GM23338 (cell line): Measurements from ENCODE around the gene TSKS. TPM values are rescaled to one million over a fixed set of nuclear protein-coding genes. Genes with fewer than 3 reads are reported as not detected.

Experiments
- ATAC-seq: fragments of 200-7000 bp; cut with Tn5 transposase; 3 replicates; pipeline ENCODE4 v1.9.1; 2020
- DNase-seq: peaks from one replicate; pipeline ENCODE4 v3.0.0-alpha.2; 2015; ENCODE audit warnings: low spot score
- H2AFZ ChIP-seq: fragments of 200-600 bp; sonication (generic); 2 replicates; pipeline ENCODE4 v1.8.0; 2016; ENCODE audit warnings: antibody characterized with exemption, mild to moderate bottlenecking, moderate library complexity
- H3F3A ChIP-seq: fragments of 200-600 bp; sonication (generic); replicated peaks from 2 replicates; pipeline ENCODE4 v1.8.0; 2017; ENCODE audit warnings: antibody characterized with exemption, mixed run types, low read depth
- H3K27ac ChIP-seq: fragments of 200-600 bp; sonication (generic); 2 replicates; pipeline ENCODE4 v1.6.1; 2016; ENCODE audit warnings: low read depth
- H3K27me3 ChIP-seq: fragments of 200-600 bp; sonication (generic); 2 replicates; pipeline ENCODE4 v1.8.0; 2016; ENCODE audit warnings: mild to moderate bottlenecking, mixed run types, moderate library complexity; ENCODE audit not compliant: insufficient read depth
- H3K36me3 ChIP-seq: fragments of 200-600 bp; sonication (generic); 2 replicates; pipeline ENCODE4 v1.8.0; 2016; ENCODE audit warnings: mild to moderate bottlenecking; ENCODE audit not compliant: insufficient read depth
- H3K4me1 ChIP-seq: fragments of 200-600 bp; sonication (generic); 2 replicates; pipeline ENCODE4 v1.8.0; 2016; ENCODE audit warnings: mild to moderate bottlenecking, moderate library complexity; ENCODE audit not compliant: insufficient read depth
- H3K4me2 ChIP-seq: fragments of 200-600 bp; sonication (generic); 2 replicates; pipeline ENCODE4 v1.7.1; 2017; ENCODE audit warnings: mixed run types
- H3K4me3 ChIP-seq: fragments of 200-600 bp; sonication (generic); 2 replicates; pipeline ENCODE4 v1.6.1; 2016; ENCODE audit warnings: mixed run types
- H3K79me2 ChIP-seq: fragments of 200-600 bp; sonication (generic); replicated peaks from 2 replicates; pipeline ENCODE4 v1.8.0; 2017; ENCODE audit warnings: mild to moderate bottlenecking; ENCODE audit not compliant: insufficient read depth
- H3K9me2 ChIP-seq: fragments of 200-600 bp; sonication (generic); 2 replicates; pipeline ENCODE4 v1.8.0; 2017; ENCODE audit not compliant: insufficient read depth
- H4K20me1 ChIP-seq: fragments of 200-600 bp; sonication (generic); replicated peaks from 2 replicates; pipeline ENCODE4 v1.8.0; 2017; ENCODE audit warnings: mild to moderate bottlenecking; ENCODE audit not compliant: insufficient read depth
- H3K27ac Mint-ChIP-seq: 2 replicates; pipeline ENCODE4 v1.8.0; 2020; ENCODE audit warnings: inconsistent platforms, mild to moderate bottlenecking, moderate library complexity, mixed read lengths
- H3K27me3 Mint-ChIP-seq: 3 replicates; pipeline ENCODE4 v1.8.0; 2022; ENCODE audit warnings: low read depth, mild to moderate bottlenecking, moderate library complexity, mixed read lengths, inconsistent platforms; ENCODE audit not compliant: insufficient read depth, poor library complexity
- H3K36me3 Mint-ChIP-seq: 3 replicates; pipeline ENCODE4 v1.8.0; 2021; ENCODE audit warnings: low read depth, mild to moderate bottlenecking, inconsistent platforms, moderate library complexity, mixed read lengths
- H3K4me1 Mint-ChIP-seq: 3 replicates; pipeline ENCODE4 v1.8.0; 2020; ENCODE audit warnings: mild to moderate bottlenecking, inconsistent platforms, mixed read lengths
- H3K4me3 Mint-ChIP-seq: 3 replicates; pipeline ENCODE4 v1.8.0; 2021; ENCODE audit warnings: moderate library complexity, mild to moderate bottlenecking, inconsistent platforms, mixed read lengths
- H3K9me3 Mint-ChIP-seq: 3 replicates; pipeline ENCODE4 v1.8.0; 2020; ENCODE audit warnings: moderate library complexity, mild to moderate bottlenecking, inconsistent platforms, mixed read lengths
- CREB1 ChIP-seq: fragments of 250-450 bp; sonication (Bioruptor Pico); IDR thresholded peaks from 2 replicates; pipeline ENCODE4 v1.5.0; 2020; ENCODE audit warnings: low read depth, mild to moderate bottlenecking, moderate library complexity
- EZH2 ChIP-seq: fragments of 200-600 bp; sonication (generic); IDR thresholded peaks from one replicate; pipeline ENCODE4 v1.8.0; 2017; ENCODE audit warnings: antibody characterized with exemption, mild to moderate bottlenecking, low read depth; ENCODE audit not compliant: unreplicated experiment
- EZH2phosphoT487 ChIP-seq: fragments of 200-600 bp; sonication (generic); IDR thresholded peaks from one replicate; pipeline ENCODE4 v1.8.1; 2018; ENCODE audit warnings: antibody characterized with exemption; ENCODE audit not compliant: unreplicated experiment
- NANOG ChIP-seq: IDR thresholded peaks from 2 replicates; pipeline ENCODE4 v1.6.1; 2016; ENCODE audit warnings: antibody characterized with exemption, borderline replicate concordance
- POLR2AphosphoS5 ChIP-seq: IDR thresholded peaks from 2 replicates; pipeline ENCODE4 v1.6.1; 2016; ENCODE audit warnings: antibody characterized with exemption, low read depth
- polyA plus RNA-seq: library from polyadenylated mRNA; unstranded; fragments of >200 nt; fragmentation: Nextera tagmentation; extraction: Ambion mirVana; gene quantifications from 2 replicates; pipeline ENCODE4 v1.2.1, GENCODE V29; 2016
- total RNA-seq: library from RNA; depleted of rRNA; stranded (reverse); fragments of >200 nt; shearing (Covaris generic); gene quantifications from 2 replicates; pipeline ENCODE4 v1.2.3, GENCODE V29; 2014
- TF ChIP-seq, protein P1 (sequence below): IDR thresholded peaks from one replicate; pipeline ENCODE4 v1.6.1; 2018; ENCODE audit warnings: antibody characterized with exemption; ENCODE audit not compliant: unreplicated experiment
- TF ChIP-seq, protein P2 (sequence below): fragments of 250-450 bp; sonication (Bioruptor Pico); IDR thresholded peaks from 2 replicates; pipeline ENCODE4 v1.5.0; 2020; ENCODE audit warnings: mild to moderate bottlenecking, moderate library complexity
- TF ChIP-seq, protein P3 (sequence below), 2 experiments: fragments of 200-600 bp in 1 of 2; sonication (generic) in 1 of 2; conservative IDR thresholded peaks; 2 replicates each; pipeline versions ENCODE4 v1.5.1 to v1.6.1; 2016 to 2017; ENCODE audit warnings: antibody characterized with exemption in 2 of 2, low read depth in 2 of 2, mild to moderate bottlenecking in 2 of 2, moderate library complexity in 1 of 2

Gene TSKS
- total and polyA plus RNA-seq, 2 experiments from 2014 or later, result 0.99 TPM; not detected in 1

DNA sequence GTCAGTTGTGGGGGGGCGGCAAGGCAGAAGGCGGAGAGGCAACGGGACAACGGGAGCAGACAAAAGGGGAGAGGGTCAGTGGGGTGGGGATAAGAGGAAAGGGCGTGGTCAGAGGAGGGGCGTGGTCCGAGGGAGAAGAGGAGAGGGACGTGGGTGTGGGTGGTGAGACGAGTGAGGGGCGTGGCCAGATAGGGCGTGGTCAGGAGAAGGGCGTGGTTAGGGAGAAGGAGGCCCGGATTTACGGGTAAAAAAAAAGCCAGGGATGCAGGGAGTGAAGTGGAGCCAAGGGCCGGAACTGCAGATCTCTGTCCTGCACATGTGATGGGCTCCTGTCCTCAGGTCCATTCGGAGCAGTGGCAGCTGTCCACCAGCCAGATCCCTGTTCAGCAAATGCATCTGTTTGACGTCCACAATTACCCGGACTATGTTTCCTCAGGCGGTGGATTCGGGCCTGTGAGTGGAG lies 50.7 kb downstream of the TSKS start:
- Histone ChIP-seq H4K20me1 (no peaks in the 10 kb centered on the region), H3K79me2 (no peaks in the 10 kb centered on the region), H3K4me2 (0 out of 2 replicates have a peak overlapping the region, but pooled peaks have one; percentile 43), H3K4me1 (peaks cover 3% of the 10 kb centered on the region; the same call in 1 of the 2 replicates), H3F3A (no peaks in the 10 kb centered on the region), H3K27ac (no peak overlapping the region), H3K36me3 (peaks cover 7% of the 10 kb centered on the region; the same call in 1 of the 2 replicates), H2AFZ (no peak overlapping the region), H3K27me3 (no peaks in the 10 kb centered on the region), H3K9me2 (no peaks in the 10 kb centered on the region), H3K4me3 (no peak overlapping the region)
- Mint-ChIP-seq H3K36me3 (peaks cover 55% of the 10 kb centered on the region), H3K4me3 (no peak overlapping the region), H3K4me1 (peaks cover 4% of the 10 kb centered on the region; the same call in 2 of the 3 replicates), H3K9me3 (no peaks in the 10 kb centered on the region), H3K27ac (no peak overlapping the region), H3K27me3 (peaks cover 11% of the 10 kb centered on the region)
- peak; percentile 92 for DNase-seq
- ATAC-seq, result peak; percentile 93
- TF ChIP-seq EZH2, result no peak
- no peak for TF ChIP-seq CREB1 (CRISPR knock-in tag)
- TF ChIP-seq, protein P1, sequence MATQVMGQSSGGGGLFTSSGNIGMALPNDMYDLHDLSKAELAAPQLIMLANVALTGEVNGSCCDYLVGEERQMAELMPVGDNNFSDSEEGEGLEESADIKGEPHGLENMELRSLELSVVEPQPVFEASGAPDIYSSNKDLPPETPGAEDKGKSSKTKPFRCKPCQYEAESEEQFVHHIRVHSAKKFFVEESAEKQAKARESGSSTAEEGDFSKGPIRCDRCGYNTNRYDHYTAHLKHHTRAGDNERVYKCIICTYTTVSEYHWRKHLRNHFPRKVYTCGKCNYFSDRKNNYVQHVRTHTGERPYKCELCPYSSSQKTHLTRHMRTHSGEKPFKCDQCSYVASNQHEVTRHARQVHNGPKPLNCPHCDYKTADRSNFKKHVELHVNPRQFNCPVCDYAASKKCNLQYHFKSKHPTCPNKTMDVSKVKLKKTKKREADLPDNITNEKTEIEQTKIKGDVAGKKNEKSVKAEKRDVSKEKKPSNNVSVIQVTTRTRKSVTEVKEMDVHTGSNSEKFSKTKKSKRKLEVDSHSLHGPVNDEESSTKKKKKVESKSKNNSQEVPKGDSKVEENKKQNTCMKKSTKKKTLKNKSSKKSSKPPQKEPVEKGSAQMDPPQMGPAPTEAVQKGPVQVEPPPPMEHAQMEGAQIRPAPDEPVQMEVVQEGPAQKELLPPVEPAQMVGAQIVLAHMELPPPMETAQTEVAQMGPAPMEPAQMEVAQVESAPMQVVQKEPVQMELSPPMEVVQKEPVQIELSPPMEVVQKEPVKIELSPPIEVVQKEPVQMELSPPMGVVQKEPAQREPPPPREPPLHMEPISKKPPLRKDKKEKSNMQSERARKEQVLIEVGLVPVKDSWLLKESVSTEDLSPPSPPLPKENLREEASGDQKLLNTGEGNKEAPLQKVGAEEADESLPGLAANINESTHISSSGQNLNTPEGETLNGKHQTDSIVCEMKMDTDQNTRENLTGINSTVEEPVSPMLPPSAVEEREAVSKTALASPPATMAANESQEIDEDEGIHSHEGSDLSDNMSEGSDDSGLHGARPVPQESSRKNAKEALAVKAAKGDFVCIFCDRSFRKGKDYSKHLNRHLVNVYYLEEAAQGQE, result no peak
- TF ChIP-seq, protein P2, sequence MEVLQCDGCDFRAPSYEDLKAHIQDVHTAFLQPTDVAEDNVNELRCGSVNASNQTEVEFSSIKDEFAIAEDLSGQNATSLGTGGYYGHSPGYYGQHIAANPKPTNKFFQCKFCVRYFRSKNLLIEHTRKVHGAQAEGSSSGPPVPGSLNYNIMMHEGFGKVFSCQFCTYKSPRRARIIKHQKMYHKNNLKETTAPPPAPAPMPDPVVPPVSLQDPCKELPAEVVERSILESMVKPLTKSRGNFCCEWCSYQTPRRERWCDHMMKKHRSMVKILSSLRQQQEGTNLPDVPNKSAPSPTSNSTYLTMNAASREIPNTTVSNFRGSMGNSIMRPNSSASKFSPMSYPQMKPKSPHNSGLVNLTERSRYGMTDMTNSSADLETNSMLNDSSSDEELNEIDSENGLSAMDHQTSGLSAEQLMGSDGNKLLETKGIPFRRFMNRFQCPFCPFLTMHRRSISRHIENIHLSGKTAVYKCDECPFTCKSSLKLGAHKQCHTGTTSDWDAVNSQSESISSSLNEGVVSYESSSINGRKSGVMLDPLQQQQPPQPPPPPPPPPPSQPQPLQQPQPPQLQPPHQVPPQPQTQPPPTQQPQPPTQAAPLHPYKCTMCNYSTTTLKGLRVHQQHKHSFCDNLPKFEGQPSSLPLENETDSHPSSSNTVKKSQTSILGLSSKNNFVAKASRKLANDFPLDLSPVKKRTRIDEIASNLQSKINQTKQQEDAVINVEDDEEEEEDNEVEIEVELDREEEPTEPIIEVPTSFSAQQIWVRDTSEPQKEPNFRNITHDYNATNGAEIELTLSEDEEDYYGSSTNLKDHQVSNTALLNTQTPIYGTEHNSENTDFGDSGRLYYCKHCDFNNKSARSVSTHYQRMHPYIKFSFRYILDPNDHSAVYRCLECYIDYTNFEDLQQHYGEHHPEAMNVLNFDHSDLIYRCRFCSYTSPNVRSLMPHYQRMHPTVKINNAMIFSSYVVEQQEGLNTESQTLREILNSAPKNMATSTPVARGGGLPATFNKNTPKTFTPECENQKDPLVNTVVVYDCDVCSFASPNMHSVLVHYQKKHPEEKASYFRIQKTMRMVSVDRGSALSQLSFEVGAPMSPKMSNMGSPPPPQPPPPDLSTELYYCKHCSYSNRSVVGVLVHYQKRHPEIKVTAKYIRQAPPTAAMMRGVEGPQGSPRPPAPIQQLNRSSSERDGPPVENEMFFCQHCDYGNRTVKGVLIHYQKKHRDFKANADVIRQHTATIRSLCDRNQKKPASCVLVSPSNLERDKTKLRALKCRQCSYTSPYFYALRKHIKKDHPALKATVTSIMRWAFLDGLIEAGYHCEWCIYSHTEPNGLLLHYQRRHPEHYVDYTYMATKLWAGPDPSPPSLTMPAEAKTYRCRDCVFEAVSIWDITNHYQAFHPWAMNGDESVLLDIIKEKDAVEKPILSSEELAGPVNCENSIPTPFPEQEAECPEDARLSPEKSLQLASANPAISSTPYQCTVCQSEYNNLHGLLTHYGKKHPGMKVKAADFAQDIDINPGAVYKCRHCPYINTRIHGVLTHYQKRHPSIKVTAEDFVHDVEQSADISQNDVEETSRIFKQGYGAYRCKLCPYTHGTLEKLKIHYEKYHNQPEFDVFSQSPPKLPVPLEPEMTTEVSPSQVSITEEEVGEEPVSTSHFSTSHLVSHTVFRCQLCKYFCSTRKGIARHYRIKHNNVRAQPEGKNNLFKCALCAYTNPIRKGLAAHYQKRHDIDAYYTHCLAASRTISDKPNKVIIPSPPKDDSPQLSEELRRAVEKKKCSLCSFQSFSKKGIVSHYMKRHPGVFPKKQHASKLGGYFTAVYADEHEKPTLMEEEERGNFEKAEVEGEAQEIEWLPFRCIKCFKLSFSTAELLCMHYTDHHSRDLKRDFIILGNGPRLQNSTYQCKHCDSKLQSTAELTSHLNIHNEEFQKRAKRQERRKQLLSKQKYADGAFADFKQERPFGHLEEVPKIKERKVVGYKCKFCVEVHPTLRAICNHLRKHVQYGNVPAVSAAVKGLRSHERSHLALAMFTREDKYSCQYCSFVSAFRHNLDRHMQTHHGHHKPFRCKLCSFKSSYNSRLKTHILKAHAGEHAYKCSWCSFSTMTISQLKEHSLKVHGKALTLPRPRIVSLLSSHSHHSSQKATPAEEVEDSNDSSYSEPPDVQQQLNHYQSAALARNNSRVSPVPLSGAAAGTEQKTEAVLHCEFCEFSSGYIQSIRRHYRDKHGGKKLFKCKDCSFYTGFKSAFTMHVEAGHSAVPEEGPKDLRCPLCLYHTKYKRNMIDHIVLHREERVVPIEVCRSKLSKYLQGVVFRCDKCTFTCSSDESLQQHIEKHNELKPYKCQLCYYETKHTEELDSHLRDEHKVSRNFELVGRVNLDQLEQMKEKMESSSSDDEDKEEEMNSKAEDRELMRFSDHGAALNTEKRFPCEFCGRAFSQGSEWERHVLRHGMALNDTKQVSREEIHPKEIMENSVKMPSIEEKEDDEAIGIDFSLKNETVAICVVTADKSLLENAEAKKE (CRISPR knock-in tag), result no peak
- TF ChIP-seq EZH2phosphoT487, result no peak
- TF ChIP-seq NANOG, result no peak
- TF ChIP-seq POLR2AphosphoS5, result peak; percentile 60
- TF ChIP-seq, protein P3, sequence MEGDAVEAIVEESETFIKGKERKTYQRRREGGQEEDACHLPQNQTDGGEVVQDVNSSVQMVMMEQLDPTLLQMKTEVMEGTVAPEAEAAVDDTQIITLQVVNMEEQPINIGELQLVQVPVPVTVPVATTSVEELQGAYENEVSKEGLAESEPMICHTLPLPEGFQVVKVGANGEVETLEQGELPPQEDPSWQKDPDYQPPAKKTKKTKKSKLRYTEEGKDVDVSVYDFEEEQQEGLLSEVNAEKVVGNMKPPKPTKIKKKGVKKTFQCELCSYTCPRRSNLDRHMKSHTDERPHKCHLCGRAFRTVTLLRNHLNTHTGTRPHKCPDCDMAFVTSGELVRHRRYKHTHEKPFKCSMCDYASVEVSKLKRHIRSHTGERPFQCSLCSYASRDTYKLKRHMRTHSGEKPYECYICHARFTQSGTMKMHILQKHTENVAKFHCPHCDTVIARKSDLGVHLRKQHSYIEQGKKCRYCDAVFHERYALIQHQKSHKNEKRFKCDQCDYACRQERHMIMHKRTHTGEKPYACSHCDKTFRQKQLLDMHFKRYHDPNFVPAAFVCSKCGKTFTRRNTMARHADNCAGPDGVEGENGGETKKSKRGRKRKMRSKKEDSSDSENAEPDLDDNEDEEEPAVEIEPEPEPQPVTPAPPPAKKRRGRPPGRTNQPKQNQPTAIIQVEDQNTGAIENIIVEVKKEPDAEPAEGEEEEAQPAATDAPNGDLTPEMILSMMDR (conservative IDR thresholded peaks at IDR 0.05; ENCODE audit: low read depth in 2 of 2), result no peak
